Endothelial cell of hepatic sinusoid (primary cell): ENCODE data around the gene ANKMY1.

ENCODE experiments used
- in situ Hi-C: cut with HindIII; loops from 2 replicates; pipeline ENCODE4 v1.10.0; 2017; ENCODE audit warnings: low sequenced_read_pairs

Gene ANKMY1, protein sequence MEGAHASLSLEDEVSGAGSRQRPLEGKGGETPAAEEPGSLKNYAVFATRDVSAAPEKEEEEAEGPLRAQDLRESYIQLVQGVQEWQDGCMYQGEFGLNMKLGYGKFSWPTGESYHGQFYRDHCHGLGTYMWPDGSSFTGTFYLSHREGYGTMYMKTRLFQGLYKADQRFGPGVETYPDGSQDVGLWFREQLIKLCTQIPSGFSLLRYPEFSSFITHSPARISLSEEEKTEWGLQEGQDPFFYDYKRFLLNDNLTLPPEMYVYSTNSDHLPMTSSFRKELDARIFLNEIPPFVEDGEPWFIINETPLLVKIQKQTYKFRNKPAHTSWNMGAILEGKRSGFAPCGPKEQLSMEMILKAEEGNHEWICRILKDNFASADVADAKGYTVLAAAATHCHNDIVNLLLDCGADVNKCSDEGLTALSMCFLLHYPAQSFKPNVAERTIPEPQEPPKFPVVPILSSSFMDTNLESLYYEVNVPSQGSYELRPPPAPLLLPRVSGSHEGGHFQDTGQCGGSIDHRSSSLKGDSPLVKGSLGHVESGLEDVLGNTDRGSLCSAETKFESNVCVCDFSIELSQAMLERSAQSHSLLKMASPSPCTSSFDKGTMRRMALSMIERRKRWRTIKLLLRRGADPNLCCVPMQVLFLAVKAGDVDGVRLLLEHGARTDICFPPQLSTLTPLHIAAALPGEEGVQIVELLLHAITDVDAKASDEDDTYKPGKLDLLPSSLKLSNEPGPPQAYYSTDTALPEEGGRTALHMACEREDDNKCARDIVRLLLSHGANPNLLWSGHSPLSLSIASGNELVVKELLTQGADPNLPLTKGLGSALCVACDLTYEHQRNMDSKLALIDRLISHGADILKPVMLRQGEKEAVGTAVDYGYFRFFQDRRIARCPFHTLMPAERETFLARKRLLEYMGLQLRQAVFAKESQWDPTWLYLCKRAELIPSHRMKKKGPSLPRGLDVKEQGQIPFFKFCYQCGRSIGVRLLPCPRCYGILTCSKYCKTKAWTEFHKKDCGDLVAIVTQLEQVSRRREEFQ

GRCh38 chr2:240557808-240558207, at the start of gene ANKMY1:
ANKMY1 (minus strand) TSS chr2:240557988; CDS start chr2:240557335, 653 bp downstream.
- in situ Hi-C loops: no loop called here

- in situ Hi-C loops: no loop called here
These were observed 48.3 kb upstream of the ANKMY1 start for GRCh38 chr2:240605867-240606743.

DNA sequence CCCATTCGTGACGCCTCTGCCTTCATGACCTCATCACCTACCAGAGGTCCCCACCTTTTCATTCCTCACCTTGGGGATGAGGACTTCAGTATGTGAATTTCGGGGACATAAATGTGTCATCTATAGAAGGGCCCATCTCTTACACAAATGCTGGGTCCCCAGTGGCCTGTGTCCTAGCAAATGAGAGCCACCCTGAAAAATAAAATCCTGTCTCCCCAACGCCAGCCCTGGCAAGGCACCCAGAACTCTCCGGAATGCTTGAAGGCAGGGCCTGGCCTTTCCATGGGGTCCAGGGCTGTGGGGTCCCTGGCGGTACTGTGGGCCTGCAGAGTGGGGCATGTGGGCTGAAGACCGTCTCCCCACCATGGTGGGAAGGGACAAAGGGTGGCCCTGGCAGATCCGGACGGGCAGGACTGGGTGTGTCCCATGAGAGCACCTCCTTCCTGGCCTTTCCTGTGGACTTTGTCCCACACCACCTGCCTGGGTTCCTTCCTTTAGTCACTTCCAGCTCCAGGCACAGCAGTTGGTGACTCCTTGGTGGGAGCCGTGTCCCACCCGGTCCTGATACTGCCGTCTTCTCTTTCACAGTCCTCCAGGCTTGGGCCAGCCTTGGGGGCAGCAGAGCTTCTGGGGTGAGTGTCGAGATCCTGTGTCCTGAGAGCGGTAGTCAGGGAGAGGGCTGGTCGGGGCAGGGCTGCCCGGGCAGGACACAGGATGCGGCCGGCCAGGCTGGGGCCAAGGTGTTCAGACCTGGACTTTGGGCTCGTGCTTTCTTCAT, 47.3 kb upstream of the ANKMY1 start:
- in situ Hi-C loops: loop anchor here (5.0 kb wide), 1 partner anchor 37 kb away; no protein-coding TSS in a partner anchor

DNA sequence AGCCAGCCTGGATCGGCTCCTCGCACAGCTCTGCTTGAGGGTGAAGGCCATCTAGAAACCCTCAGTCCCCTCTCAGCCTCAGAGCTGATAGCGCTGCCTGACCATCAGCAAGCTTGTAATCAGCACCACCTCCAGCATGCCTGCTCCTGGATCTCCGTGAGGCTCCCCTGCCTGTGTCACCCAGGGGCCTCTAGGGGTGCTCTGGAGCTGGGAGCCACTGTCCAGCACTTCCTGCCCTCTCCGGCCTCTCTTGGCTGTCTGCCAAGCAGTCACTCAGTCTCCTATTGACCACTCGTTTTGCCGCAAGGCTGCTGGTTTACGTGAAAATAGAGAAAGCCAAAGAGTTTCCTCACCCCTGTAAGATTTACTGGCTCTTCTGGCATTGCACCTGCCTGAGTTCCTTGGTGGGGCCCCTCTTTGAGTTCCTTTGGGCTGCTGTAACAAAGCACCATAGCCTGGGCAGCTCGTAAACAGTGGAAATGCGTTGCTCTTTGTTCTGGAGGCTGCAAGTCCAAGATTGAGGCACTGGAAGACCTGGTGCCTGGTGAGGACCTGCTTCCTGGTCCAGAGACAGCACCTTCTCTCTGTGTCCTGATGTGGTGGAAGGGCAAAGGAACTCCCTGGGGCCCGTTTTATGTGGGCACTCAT, 46.6 kb upstream of the ANKMY1 start:
- in situ Hi-C loops: loop anchor here (5.0 kb wide), 1 partner anchor 38 kb away; no protein-coding TSS in a partner anchor

GRCh38 chr2:240603846-240604245, 46.1 kb upstream of the ANKMY1 start:
- in situ Hi-C loops: loop anchor here (5.0 kb wide), 1 partner anchor 38 kb away; no protein-coding TSS in a partner anchor

- in situ Hi-C loops: loop anchor here (5.0 kb wide), 1 partner anchor 39 kb away; no protein-coding TSS in a partner anchor
These were observed 45.5 kb upstream of the ANKMY1 start for GRCh38 chr2:240603081-240603835.

DNA sequence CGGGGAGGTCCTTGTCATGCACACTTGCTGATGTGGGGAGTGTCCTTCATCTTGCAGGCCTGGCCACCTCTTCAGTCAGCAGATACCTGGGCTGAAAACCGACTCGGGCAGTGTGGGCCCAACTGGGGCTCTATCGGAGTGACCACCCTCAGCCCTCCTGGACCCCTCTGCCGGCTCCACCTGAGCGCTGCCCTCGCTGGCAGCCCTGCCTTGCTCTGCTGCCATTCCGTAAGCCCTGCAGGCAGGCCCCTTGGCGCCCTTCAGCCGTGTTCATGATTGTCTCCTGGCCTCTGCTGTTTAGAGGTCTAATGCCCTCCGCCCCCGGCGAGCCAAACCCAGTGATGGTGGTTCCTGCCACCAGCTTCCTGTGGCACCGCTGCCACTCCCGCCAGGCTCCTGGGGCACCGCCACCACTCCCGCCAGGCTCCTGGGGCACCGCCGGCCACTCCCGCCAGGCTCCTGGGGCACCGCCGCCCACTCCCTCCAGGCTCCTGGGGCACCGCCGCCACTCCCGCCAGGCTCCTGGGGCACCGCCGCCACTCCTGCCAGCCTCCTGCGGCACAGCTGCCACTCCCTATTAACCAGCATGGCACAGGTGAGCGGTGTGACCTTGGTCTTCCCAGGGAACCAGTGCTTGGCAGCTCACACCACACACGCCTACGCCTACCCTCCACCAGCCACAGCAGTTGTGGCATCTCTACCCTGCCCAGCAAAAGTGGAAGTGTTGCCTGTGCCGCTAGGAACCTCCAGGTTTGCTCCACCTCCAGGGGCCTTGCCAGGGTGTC, 44.7 kb upstream of the ANKMY1 start:
- in situ Hi-C loops: loop anchor here (5.0 kb wide), 1 partner anchor 40 kb away; no protein-coding TSS in a partner anchor

GRCh38 chr2:240601831-240602160, 44.0 kb upstream of the ANKMY1 start:
- in situ Hi-C loops: loop anchor here (5.0 kb wide), 1 partner anchor 41 kb away; no protein-coding TSS in a partner anchor

GRCh38 chr2:240601061-240601830, 43.5 kb upstream of the ANKMY1 start:
- in situ Hi-C loops: loop anchor here (5.0 kb wide), 1 partner anchor 41 kb away; no protein-coding TSS in a partner anchor

DNA sequence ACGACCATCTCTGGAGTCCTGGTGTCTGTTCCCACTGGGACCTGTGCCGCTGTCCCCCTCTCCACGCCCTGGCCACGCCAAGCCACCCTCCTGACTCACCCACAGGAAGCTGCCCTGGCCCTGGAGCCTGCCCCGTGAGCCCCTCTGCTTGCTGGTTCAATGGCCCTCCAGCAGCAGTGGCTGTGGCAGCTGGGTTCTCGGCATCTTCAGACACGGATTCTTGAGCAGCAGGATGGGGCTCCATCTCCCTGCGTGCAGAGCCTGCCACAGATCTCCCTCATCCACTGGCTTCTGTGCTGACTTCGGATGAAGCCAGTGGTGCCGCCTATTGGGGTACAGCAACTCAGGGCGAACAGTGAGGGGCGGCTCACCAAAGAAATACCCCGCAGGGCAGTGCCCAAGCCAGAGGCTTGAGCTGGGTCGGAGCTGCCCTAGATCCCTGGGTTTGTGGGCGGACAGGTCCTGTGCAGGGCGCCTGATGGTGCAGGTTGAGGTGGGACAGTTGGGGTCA, 42.7 kb upstream of the ANKMY1 start:
- in situ Hi-C loops: loop anchor here (5.0 kb wide), 1 partner anchor 42 kb away; no protein-coding TSS in a partner anchor

DNA sequence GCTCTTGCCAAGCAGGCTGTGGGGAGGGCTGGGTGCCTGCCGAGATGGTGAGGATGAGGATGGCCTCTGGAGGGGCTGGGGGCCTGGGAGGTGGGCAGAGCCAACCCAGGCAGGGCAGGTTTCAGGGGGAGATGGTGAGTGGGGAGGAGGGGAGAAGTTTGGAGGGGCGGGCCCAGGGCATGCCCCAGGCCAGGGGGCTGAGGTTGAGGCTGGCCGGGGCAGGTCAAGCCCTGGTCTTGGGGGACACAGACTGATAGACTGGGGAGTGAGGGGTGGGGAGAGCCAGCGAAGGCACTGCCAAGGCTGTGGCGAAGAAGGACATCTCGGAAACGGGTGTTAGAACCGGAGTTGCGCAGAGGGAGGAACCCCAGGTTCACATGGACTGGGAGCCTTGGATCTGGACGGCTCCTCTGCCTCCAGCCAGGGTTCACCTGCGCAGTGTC, 41.4 kb upstream of the ANKMY1 start:
- in situ Hi-C loops: no loop called here

DNA sequence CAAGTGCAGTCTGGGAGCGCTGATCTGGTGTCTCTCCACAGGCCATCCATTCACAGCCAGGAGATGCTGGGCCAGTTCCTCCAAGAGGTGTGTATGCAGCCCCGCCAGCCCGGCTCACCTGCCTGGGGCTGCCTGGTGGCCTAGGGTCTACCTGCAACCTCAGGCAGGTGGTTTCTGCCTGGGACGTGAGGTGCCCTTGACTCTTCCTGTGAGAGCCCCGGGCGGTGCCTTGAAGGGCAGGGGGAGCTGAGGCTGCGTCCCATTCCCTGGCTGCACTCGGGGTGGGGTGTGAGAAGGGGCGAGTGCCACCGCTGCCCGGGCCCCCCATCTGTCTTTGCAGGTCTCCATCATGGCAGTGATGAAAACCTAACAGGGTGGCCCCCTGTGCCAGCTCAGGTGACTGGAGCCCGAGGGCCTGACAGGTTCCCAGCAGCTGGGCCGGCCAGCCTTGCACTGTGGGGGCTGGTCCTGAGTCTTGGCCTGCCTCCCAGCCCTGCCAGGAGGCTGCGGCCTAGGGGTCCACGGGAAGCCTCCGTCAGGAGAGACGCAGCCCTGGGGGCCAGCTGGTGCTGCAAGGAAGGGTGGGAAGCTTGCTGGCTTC, 40.6 kb upstream of the ANKMY1 start:
- in situ Hi-C loops: no loop called here

GRCh38 chr2:240597419-240598181, 39.8 kb upstream of the ANKMY1 start:
- in situ Hi-C loops: no loop called here

DNA sequence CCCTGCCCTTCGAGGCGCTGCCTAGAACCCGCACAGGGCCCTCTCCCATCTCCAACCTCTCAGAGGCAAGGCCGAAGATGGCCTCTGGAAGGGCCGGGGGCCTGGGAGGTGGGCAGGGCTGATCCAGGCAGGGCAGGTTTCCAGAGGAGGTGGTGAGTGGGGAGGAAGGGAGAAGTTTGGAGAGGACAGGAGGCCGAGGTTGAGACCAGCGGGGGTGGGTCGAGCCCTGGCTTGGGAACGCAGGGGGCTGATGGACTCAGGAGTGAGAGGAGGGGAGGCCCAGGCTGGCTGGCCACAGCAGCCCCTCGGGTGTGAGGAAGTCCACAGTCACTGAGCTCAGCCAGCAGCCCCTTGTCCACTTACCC, 39.2 kb upstream of the ANKMY1 start:
- in situ Hi-C loops: no loop called here

- in situ Hi-C loops: no loop called here
These were observed 38.7 kb upstream of the ANKMY1 start for GRCh38 chr2:240596491-240596931.
